Lower lobe of right lung (tissue), 2 donors: ENCODE data around the gene PTGER4. TPM values are rescaled to one million over a fixed set of nuclear protein-coding genes. Genes with fewer than 3 reads are reported as not detected.
"Not testable (repeated sequence)": the region's sequence is repeated elsewhere in the genome, so short reads cannot be mapped to it uniquely, and the experiment has no call there.

Source experiments
- ATAC-seq, 2 donors: fragments of 200-7000 bp; cut with Tn5 transposase; one replicate each; pipeline ENCODE4 v1.9.1; 2020 to 2022; ENCODE audit warnings: mild to moderate bottlenecking in 2 of 2, moderate library complexity in 2 of 2
- DNase-seq: peaks from one replicate; pipeline ENCODE4 v3.0.0-alpha.2; 2020
- H3K27ac ChIP-seq: fragments of 200-600 bp; one replicate; pipeline ENCODE4 v1.8.0; 2022
- H3K27me3 ChIP-seq: fragments of 200-600 bp; one replicate; pipeline ENCODE4 v1.8.0; 2022; ENCODE audit warnings: low read depth
- H3K36me3 ChIP-seq: fragments of 200-600 bp; one replicate; pipeline ENCODE4 v1.8.0; 2022; ENCODE audit warnings: mild to moderate bottlenecking
- H3K4me1 ChIP-seq: fragments of 200-600 bp; one replicate; pipeline ENCODE4 v1.8.0; 2022
- H3K4me3 ChIP-seq: fragments of 200-600 bp; one replicate; pipeline ENCODE4 v1.8.0; 2022; ENCODE audit warnings: mild to moderate bottlenecking
- H3K9me3 ChIP-seq: fragments of 200-600 bp; one replicate; pipeline ENCODE4 v1.8.0; 2022
- CTCF ChIP-seq: fragments of 200-600 bp; IDR thresholded peaks from one replicate; pipeline ENCODE4 v1.8.0; 2022; ENCODE audit warnings: antibody characterized with exemption, mild to moderate bottlenecking
- intact Hi-C: fragments of 100-400 bp; cut with DNase I; formaldehyde crosslinking; loops from one replicate; pipeline ENCODE4 v1.11.0; 2022
- total RNA-seq: library from RNA; stranded (reverse); fragmentation: NEBNext Ultra II Directional; extraction: Animal tissue kit (Norgen Biotek cat#: 25700); gene quantifications from one replicate; pipeline ENCODE4 v1.2.1, GENCODE V29; 2021
- donor health status: DM: no; HTN: yes; CAD: no; lungs with severe emphysema.

The PTGER4 gene
- total RNA-seq, 1 donor from 2014 or later, result 29.1 TPM

DNA sequence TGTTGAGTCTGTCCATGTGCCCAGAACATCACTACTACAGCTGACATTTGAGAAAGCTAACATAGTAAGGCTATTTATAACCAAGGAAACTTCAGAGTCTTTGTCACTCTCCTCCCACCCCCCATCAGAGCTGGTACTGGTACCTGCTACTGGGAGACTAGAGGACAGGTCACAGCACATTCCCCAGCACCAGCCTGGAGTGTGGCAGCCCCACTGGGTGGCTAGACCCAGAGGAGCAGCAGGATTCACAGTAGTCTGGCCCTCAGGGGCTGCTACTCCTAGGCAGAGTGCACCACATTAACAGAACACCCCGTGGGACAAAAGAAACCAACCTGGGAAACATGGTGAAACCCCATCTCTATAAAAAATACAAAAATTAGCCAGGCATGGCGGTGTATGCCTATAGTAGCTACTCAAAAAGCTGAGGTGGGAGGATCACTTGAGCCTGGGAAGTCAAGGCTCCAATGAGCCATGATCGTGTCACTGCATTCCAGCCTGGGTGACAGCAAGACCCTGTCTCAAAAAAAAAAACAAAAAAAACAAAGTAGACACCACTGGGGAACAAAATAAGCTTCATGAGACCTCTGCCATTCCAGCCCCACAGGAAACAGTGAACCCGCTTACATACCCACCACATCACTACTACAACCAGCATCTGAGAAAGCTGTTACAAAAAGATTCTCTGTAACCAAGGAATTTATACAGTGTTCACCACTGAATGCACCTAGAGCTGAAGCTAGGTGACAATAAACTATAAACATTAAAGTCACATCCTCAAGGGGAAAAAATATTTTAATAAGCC is 26.3 kb upstream of the PTGER4 start:
- no peak for TF ChIP-seq CTCF

GRCh38 chr5:40654377-40654991 is 25.2 kb upstream of the PTGER4 start:
- no peaks in the 10 kb centered on the region for H3K27me3 ChIP-seq
- intact Hi-C loops, result no loop called here
- no peak for ATAC-seq
- no peaks in the 10 kb centered on the region for H3K9me3 ChIP-seq
- no peak overlapping the region for H3K4me3 ChIP-seq
- H3K27ac ChIP-seq, result no peak overlapping the region
- no peaks in the 10 kb centered on the region for H3K36me3 ChIP-seq
- no peak for TF ChIP-seq CTCF
- no peaks in the 10 kb centered on the region for H3K4me1 ChIP-seq
- no peak for DNase-seq

More for the DNA sequence above, 26.3 kb upstream of the PTGER4 start:
- intact Hi-C loops, result no loop called here
- no peaks in the 10 kb centered on the region for H3K36me3 ChIP-seq
- H3K27me3 ChIP-seq, result no peaks in the 10 kb centered on the region
- no peaks in the 10 kb centered on the region for H3K4me1 ChIP-seq
- H3K9me3 ChIP-seq, result no peaks in the 10 kb centered on the region
- no peak for ATAC-seq
- H3K27ac ChIP-seq, result no peak overlapping the region
- DNase-seq, result no peak
- H3K4me3 ChIP-seq, result no peak overlapping the region

- Histone ChIP-seq H3K27ac (no peak overlapping the region), H3K36me3 (no peaks in the 10 kb centered on the region), H3K4me3 (no peak overlapping the region), H3K27me3 (no peaks in the 10 kb centered on the region), H3K4me1 (no peaks in the 10 kb centered on the region), H3K9me3 (no peaks in the 10 kb centered on the region)
- ATAC-seq, result no peak
- intact Hi-C loops, result no loop called here
- no peak for TF ChIP-seq CTCF
- no peak for DNase-seq
Measured at GRCh38 chr5:40655138-40655537, 24.6 kb upstream of the PTGER4 start.

GRCh38 chr5:40656091-40656490 is 23.6 kb upstream of the PTGER4 start:
- H3K27me3 ChIP-seq, DNase-seq, H3K4me3 ChIP-seq, ATAC-seq, intact Hi-C loops, H3K4me1 ChIP-seq, H3K36me3 ChIP-seq, H3K27ac ChIP-seq, H3K9me3 ChIP-seq: not testable (repeated sequence)

DNA sequence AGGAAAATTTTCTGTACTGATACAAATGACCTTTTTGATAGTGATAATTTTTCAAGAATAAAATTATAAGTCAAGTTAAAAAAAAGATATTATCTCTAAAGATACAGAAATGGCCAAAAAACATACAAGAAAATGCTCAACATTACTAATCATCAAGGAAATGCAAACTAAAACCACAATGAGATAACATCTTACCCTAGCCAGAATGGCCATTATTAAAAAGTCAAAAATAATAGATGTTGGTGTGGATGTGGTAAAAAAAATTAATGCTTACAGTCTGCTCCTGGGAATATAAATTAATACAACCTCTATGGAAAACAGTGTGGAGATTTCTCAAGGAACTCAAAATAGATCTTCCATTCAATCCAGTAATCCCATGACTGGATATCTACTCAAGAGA is 22.9 kb upstream of the PTGER4 start:
- H3K27ac ChIP-seq, result no peak overlapping the region
- no peaks in the 10 kb centered on the region for H3K4me1 ChIP-seq
- no peak for TF ChIP-seq CTCF
- no peak overlapping the region for H3K4me3 ChIP-seq
- no peaks in the 10 kb centered on the region for H3K9me3 ChIP-seq
- no peak for ATAC-seq
- H3K36me3 ChIP-seq, result no peaks in the 10 kb centered on the region
- no peak for DNase-seq
- no peaks in the 10 kb centered on the region for H3K27me3 ChIP-seq
- intact Hi-C loops, result no loop called here

DNA sequence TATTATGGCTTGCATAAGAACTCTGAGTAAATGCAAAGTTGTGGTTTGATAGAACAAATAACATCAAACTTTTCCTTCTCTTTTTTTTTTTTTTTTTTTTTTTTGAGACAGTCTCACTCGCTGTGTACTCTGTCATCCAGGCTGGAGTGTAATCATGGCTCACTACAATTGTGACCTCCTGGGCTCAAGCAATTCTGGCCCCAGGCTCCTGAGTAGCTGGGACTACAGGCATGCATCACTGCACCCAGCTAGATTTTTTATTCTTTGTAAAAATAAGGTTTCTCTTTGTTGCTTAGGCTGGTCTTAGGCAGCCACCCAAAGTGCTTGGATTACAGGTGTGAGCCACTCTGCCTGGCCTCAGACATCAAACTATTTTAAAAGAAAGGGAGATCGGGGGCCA is 19.0 kb upstream of the PTGER4 start:
- no peak for TF ChIP-seq CTCF
- H3K27me3 ChIP-seq, result no peaks in the 10 kb centered on the region
- no peak for ATAC-seq
- H3K4me3 ChIP-seq, result no peak overlapping the region
- H3K4me1 ChIP-seq, result no peaks in the 10 kb centered on the region
- no peak for DNase-seq
- H3K9me3 ChIP-seq, result no peaks in the 10 kb centered on the region
- H3K27ac ChIP-seq, result no peak overlapping the region
- intact Hi-C loops, result no loop called here
- H3K36me3 ChIP-seq, result no peaks in the 10 kb centered on the region
